ENCODE data around the gene SLC38A9. TPM values are rescaled to one million over a fixed set of nuclear protein-coding genes. Genes with fewer than 3 reads are reported as not detected.

The SLC38A9 gene
- total RNA-seq, 6 experiments from 2014 or later = 12.5 to 21.0 (median 14.8) TPM

GRCh38 chr5:55713871-55714270 is 1.7 kb upstream of the SLC38A9 start:
- TF ChIP-seq POLR2A (IDR thresholded peaks at IDR 0.05) = no peak
- TF ChIP-seq CTCF (IDR thresholded peaks at IDR 0.05) = no peak
- DNase-seq (no peak), ATAC-seq (no peak)
- H3K4me1 ChIP-seq = peaks cover 0 to 5% (median 3%) of the 10 kb centered on the region in 4 donors
- H3K36me3 ChIP-seq = no peaks in the 10 kb centered on the region
- intact Hi-C loops (cut with DNase I) = no loop called here
- 87% methylated on average over 3 of the region's 3 CpGs for WGBS (ENCODE audit: insufficient coverage, low coverage, low lambda C conversion rate, missing lambda C conversion rate)
- no peaks in the 10 kb centered on the region for H3K9me3 ChIP-seq
- no peak overlapping the region for H3K27ac ChIP-seq
- no peak overlapping the region for H3K4me3 ChIP-seq
- H3K27me3 ChIP-seq = no peaks in the 10 kb centered on the region

DNA sequence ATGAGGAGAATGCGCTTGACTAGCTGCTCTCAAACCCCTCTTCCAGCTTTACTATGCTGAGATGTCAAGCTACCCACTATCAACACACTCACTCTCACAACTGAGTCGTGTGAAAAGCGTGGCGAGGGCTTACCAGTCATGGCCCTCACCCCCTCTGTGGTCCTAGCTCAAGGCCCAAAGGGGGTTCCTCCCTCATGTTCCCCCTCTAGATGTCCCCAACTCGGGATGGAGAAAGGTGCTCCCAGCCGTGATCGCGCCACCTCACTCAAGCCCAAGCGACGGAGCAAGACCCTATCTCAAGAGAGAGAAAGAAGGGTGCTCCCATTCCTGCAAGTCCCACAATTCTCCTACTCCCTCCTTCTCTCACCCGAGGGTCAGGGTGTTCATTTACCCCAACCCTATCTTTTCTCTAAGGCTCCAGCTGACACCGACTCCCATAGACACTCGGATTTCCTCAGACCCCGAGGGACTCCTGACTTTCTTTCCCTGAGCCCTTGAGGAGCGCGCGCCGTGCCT is 559 bp downstream of the SLC38A9 start:
- H3K9me3 ChIP-seq = no peaks in the 10 kb centered on the region
- H3K4me3 ChIP-seq = peak overlapping the region; percentile 64 to 96 (median 82)
- no peaks in the 10 kb centered on the region for H3K36me3 ChIP-seq
- H3K27ac ChIP-seq = peak overlapping the region; percentile 26 to 34 (median 32)
- intact Hi-C loops (cut with DNase I) = no loop called here
- DNase-seq (no peak), ATAC-seq (no peak)
- H3K4me1 ChIP-seq = peaks cover 0 to 5% (median 3%) of the 10 kb centered on the region in 4 donors
- H3K27me3 ChIP-seq = no peaks in the 10 kb centered on the region
- TF ChIP-seq CTCF (IDR thresholded peaks at IDR 0.05) (no peak), POLR2A (IDR thresholded peaks at IDR 0.05) (no peak)
- WGBS (ENCODE audit: insufficient coverage, low coverage, low lambda C conversion rate, missing lambda C conversion rate) = 1% methylated on average over 13 of the region's 18 CpGs

DNA sequence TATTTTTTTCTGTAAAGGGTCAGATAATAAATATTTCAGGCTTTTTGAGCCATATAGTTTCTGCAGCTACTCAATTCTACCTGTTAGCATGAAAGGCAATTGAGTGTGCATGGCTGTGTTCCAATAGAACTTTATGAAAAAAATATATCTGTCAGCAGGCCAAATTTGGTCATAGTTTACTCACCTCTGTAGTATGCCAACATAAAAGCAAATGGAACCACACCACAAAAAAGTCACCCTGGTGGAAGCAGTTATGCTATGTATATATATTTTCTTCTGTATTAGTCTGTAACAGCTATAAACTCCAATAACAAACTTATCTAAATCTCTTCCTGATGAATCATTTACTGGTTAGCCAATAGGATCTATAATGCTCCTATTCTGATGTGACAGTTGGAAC is 3.4 kb downstream of the SLC38A9 start:
- Histone ChIP-seq H3K4me3 (no peak overlapping the region), H3K36me3 (no peaks in the 10 kb centered on the region), H3K9me3 (no peaks in the 10 kb centered on the region), H3K27me3 (no peaks in the 10 kb centered on the region), H3K27ac (no peak overlapping the region), H3K4me1 (peaks cover 0 to 5% (median 3%) of the 10 kb centered on the region in 4 donors)
- intact Hi-C loops (cut with DNase I) = loop anchor here in 1 of 2 donors (10.0 kb wide), 1 partner anchor 374 kb away; no protein-coding TSS in a partner anchor
- no peak for ATAC-seq
- TF ChIP-seq CTCF (IDR thresholded peaks at IDR 0.05) (no peak), POLR2A (IDR thresholded peaks at IDR 0.05) (no peak)
- DNase-seq = no peak

DNA sequence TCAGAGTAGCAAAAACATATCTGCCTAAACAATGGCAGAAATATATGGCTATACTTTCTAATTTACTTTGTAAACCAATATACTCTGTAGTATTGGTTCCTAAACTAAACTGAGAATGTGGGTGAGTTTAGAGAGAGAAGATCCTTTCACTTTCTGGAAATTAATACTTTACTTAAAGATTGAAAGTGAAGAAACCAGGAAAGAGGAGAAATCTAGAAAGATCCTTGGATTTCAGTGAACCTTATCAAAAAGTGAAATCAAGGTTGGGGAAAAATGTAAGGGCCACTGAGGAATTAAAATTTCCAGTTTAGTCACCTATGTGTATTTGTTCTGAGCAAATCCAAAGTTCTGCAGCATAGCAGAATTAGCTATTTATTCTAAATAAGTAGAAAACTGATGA is 5.9 kb downstream of the SLC38A9 start:
- ATAC-seq (no peak), DNase-seq (no peak)
- Histone ChIP-seq H3K9me3 (no peaks in the 10 kb centered on the region), H3K27me3 (no peaks in the 10 kb centered on the region), H3K27ac (no peak overlapping the region), H3K36me3 (no peaks in the 10 kb centered on the region), H3K4me1 (peaks cover 0 to 2% (median under 1%) of the 10 kb centered on the region in 4 donors), H3K4me3 (no peak overlapping the region)
- intact Hi-C loops (cut with DNase I) = loop anchor here in 1 of 2 donors (10.0 kb wide), 1 partner anchor 371 kb away; no protein-coding TSS in a partner anchor
- TF ChIP-seq CTCF (IDR thresholded peaks at IDR 0.05) (no peak), POLR2A (IDR thresholded peaks at IDR 0.05) (no peak)

All from right lobe of liver (tissue), 6 donors.